Activated T-cell treated with anti-CD3 and anti-CD28 coated beads, Interleukin-2, amount 50 U/mL, for 24 hours (primary cell): ENCODE measurements around the gene SLC25A11.
A peak's percentile ranks its signal among the peaks of the same experiment; 100 is the strongest.

ENCODE experiments used
- DNase-seq: peaks from one replicate; pipeline ENCODE4 v3.0.0-alpha.2; 2020
- H3K27ac Mint-ChIP-seq: 2 replicates; pipeline ENCODE4 v1.8.0; 2020; ENCODE audit warnings: mild to moderate bottlenecking, mixed read lengths
- H3K27me3 Mint-ChIP-seq: 2 replicates; pipeline ENCODE4 v1.8.0; 2020; ENCODE audit warnings: mixed read lengths
- H3K36me3 Mint-ChIP-seq: 2 replicates; pipeline ENCODE4 v1.8.0; 2020; ENCODE audit warnings: low read depth, mixed read lengths
- H3K4me1 Mint-ChIP-seq: 2 replicates; pipeline ENCODE4 v1.8.0; 2020; ENCODE audit warnings: low read depth, mixed read lengths
- H3K4me3 Mint-ChIP-seq: 2 replicates; pipeline ENCODE4 v1.8.0; 2020; ENCODE audit warnings: mild to moderate bottlenecking, moderate library complexity, mixed read lengths
- H3K9me3 Mint-ChIP-seq: 2 replicates; pipeline ENCODE4 v1.8.0; 2020; ENCODE audit warnings: mixed read lengths

The SLC25A11 gene

DNA sequence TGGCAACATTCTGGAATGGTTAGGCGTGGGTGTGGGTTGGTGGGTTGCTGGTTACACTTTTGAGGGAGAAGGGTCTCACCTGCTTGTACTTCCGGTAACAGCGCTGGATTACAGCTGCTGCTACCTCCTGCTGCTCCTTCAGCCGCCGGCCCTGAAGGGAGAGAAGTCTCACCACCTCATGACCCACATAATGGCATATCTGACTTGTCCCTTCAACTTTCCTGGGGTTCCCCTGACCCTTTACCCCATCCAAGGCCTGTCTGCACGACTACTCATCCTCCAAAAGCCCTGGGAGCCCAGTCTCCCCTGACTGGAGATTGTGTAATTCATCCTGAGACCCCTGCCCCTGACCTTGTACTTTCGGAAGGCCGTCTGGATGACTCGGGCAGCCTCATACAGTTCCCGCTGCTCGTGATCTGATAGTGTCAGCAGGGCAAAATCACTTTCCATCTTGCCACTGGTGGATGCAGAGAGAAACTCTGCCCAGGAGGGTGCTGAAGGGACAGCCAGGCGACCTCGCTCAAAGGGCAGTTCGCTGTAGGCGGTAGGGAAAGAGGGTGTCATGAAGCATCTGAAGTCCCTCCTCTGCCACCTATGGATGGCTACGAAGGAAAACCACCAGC is 29.8 kb upstream of the SLC25A11 start:
- peak; percentile 75 for DNase-seq
- peaks cover 43% of the 10 kb centered on the region for H3K4me1 Mint-ChIP-seq
- H3K27ac Mint-ChIP-seq: no peak overlapping the region
- H3K4me3 Mint-ChIP-seq: no peak overlapping the region
- H3K27me3 Mint-ChIP-seq: no peaks in the 10 kb centered on the region
- H3K9me3 Mint-ChIP-seq: peaks cover 5% of the 10 kb centered on the region
- H3K36me3 Mint-ChIP-seq: peaks cover 9% of the 10 kb centered on the region

GRCh38 chr17:4969047-4969550 is 29.3 kb upstream of the SLC25A11 start:
- H3K4me1 Mint-ChIP-seq: peaks cover 43% of the 10 kb centered on the region
- DNase-seq: peak; percentile 78
- H3K27me3 Mint-ChIP-seq: no peaks in the 10 kb centered on the region
- no peak overlapping the region for H3K27ac Mint-ChIP-seq
- peaks cover 5% of the 10 kb centered on the region for H3K9me3 Mint-ChIP-seq
- no peak overlapping the region for H3K4me3 Mint-ChIP-seq
- H3K36me3 Mint-ChIP-seq: peaks cover 10% of the 10 kb centered on the region

DNA sequence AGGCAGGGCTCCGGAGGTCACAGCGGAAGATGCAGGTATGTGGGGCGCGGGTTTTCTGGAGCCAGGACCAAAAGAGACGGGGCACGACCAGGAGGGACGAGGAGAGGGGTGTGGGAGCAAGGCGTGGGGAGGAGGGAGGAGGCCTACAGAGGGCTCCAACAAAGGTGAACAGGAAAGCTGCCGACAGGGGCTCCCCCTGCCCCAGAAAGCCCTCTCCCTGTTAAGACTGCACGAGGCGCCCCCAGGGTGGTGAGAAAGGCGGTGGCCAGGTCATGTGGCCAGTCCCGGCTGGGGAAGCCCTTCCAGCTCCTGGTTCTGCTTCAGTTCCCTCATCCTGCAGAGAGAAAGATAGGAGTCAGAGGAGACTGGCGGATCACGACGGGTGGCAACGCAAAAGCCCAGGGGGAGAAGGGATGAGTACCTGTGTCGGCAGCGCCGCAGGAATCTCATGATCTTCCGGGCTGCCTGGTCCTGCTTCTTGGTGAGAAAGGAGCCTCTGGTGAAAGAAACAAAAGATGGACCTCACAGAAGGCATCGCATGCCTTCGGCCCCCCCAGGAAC is 28.7 kb upstream of the SLC25A11 start:
- Mint-ChIP-seq H3K36me3 (peaks cover 15% of the 10 kb centered on the region), H3K9me3 (peaks cover 5% of the 10 kb centered on the region), H3K27me3 (no peaks in the 10 kb centered on the region), H3K4me3 (no peak overlapping the region), H3K4me1 (peaks cover 43% of the 10 kb centered on the region), H3K27ac (no peak overlapping the region)
- DNase-seq: peak; percentile 73

DNA sequence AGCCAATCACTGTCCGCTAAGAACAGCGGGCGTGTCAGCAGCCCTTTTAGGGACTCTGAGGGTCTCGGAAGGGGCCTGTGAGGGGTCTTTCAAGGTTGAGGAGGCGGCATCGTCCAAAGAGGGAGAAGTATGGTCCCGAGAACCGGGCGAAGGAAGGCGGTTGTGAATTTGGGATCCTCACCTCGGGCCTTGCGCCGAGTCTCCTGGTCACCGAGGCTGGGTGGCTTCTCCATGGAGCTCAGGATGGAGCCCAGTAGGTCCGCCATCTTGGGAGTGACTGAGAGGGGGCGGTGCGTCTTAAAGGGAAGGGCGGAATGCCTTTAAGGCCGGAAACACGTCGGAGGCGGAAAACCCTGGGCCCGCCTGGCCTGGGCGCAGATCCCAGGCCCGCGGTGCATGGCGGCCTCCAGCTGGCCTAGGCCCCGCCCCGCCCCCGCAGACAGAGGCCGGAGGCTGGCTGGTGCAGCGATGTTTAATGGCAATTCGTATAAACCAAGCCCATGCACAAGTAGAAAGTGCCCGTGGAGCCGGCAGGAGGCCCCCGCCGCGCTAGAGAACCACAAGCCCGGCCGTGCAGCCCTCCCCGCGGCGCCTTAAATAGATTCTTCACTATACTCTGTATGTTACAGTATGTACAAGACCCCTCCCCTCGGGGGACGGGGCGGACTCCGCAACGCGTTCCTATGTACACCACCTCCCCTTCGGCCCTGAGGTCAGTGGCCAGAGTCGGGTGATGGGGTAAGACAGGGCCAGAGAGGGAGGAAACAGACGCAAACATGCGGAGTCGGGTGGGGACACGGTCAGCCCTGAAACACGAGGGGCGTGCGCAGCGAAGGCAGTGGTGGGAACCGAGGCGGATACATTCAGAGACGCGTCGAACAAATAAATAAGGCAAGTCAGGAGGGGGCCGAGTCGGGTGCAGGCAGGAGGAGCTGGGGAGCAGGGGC is 28.0 kb upstream of the SLC25A11 start, which contains the start of gene SPAG7:
TSS of gene SPAG7 (minus strand) at position 279 of the 947 bp plus-strand sequence. CDS start at position 266, 13 bp downstream.
- Mint-ChIP-seq H3K9me3 (peaks cover 5% of the 10 kb centered on the region), H3K27me3 (no peaks in the 10 kb centered on the region), H3K27ac (no peak within 1 kb of the TSS), H3K4me3 (no peak within 1 kb of the TSS), H3K36me3 (peaks cover 17% of the 10 kb centered on the region), H3K4me1 (peaks cover 43% of the 10 kb centered on the region)
- DNase-seq: peak; percentile 98

DNA sequence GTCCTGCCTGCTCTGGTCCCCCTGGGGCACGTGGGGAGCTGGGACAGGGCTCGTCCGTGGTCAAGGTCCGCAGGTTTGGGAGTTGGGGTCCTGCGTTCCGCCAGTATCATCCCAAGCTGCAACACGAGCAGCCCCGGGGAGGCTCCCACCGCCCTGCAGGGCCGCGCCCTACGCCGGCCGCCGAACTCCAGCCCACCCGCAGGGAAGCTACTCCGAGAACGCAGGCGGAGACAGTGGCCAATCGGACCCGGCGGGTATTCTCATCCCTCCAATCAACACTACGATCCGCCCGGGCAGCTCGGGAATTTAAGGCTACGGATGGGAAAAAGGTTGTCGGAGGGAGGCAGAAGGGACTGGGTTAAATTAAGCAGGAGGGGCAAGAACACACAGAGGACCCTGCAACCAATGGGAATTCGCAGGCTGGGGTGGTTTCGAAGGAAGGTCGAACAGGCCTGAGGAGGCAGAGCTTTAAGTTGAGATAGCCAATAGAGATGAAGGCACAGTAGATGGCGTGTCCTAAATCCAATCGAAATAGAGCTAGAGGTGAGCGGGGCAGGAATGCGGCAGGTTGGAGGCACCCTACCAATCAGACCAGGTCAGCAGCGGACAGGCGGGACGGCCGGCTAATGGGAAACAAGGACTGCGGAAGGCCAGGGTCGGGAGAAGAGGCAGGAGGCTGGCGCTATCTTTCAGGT is 27.1 kb upstream of the SLC25A11 start:
- Mint-ChIP-seq H3K27me3 (no peaks in the 10 kb centered on the region), H3K9me3 (peaks cover 5% of the 10 kb centered on the region), H3K36me3 (peaks cover 17% of the 10 kb centered on the region), H3K4me3 (no peak overlapping the region), H3K4me1 (peaks cover 43% of the 10 kb centered on the region), H3K27ac (no peak overlapping the region)
- DNase-seq: no peak

DNA sequence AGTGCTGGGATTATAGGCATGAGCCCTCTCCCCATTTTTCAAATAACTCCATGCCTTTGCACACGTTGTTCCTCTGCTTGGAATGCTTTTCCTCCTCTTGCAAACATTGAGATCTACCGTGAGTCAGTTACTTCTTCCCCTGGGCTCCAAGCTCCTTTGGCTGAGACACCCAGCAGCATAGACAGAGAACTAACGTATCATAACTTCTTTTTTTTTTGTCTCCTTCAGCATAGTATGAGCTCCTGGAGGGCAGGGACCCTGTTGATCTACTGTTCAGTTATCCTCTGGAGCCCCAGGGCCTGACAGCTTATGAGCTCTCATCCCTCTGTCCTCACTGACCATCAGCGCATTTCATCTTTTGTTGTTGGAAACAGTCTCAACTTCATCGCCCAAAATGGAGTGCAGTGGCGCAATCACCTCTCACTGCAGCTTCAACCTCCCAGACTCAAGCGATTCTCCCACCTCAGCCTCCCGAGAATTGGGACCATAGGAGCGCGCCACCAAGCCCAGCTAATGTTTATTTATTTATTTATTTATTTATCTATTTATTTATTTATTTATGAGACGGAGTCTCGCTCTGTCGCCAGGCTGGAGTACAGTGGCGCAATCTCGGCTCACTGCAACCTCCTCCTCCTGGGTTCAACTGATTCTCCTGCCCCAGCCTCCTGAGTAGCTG is 25.6 kb upstream of the SLC25A11 start:
- peak overlapping the region; percentile 46 for H3K4me3 Mint-ChIP-seq
- H3K36me3 Mint-ChIP-seq: peaks cover 24% of the 10 kb centered on the region
- no peak for DNase-seq
- H3K4me1 Mint-ChIP-seq: peaks cover 33% of the 10 kb centered on the region
- H3K9me3 Mint-ChIP-seq: peaks cover 5% of the 10 kb centered on the region
- H3K27ac Mint-ChIP-seq: peak overlapping the region; percentile 53
- no peaks in the 10 kb centered on the region for H3K27me3 Mint-ChIP-seq

- no peak overlapping the region for H3K4me3 Mint-ChIP-seq
- peaks cover 56% of the 10 kb centered on the region for H3K36me3 Mint-ChIP-seq
- no peak for DNase-seq
- H3K27ac Mint-ChIP-seq: peak overlapping the region; percentile 22
- no peaks in the 10 kb centered on the region for H3K27me3 Mint-ChIP-seq
- no peaks in the 10 kb centered on the region for H3K9me3 Mint-ChIP-seq
- H3K4me1 Mint-ChIP-seq: peaks cover 6% of the 10 kb centered on the region
These were observed 20.6 kb upstream of the SLC25A11 start for GRCh38 chr17:4960279-4960922.

- no peaks in the 10 kb centered on the region for H3K9me3 Mint-ChIP-seq
- H3K4me1 Mint-ChIP-seq: peaks cover 2% of the 10 kb centered on the region
- no peak overlapping the region for H3K4me3 Mint-ChIP-seq
- H3K27ac Mint-ChIP-seq: peak overlapping the region; percentile 58
- DNase-seq: no peak
- no peaks in the 10 kb centered on the region for H3K27me3 Mint-ChIP-seq
- H3K36me3 Mint-ChIP-seq: peaks cover 49% of the 10 kb centered on the region
These were observed 19.6 kb upstream of the SLC25A11 start for GRCh38 chr17:4959261-4959965.

GRCh38 chr17:4958102-4958501 is 18.3 kb upstream of the SLC25A11 start:
- Mint-ChIP-seq H3K27ac (no peak overlapping the region), H3K27me3 (no peaks in the 10 kb centered on the region), H3K36me3 (peaks cover 42% of the 10 kb centered on the region), H3K9me3 (no peaks in the 10 kb centered on the region), H3K4me3 (no peak overlapping the region), H3K4me1 (peaks cover 2% of the 10 kb centered on the region)
- no peak for DNase-seq

- Mint-ChIP-seq H3K9me3 (no peaks in the 10 kb centered on the region), H3K36me3 (peaks cover 39% of the 10 kb centered on the region), H3K27ac (no peak overlapping the region), H3K4me1 (peaks cover 2% of the 10 kb centered on the region), H3K4me3 (no peak overlapping the region), H3K27me3 (no peaks in the 10 kb centered on the region)
- DNase-seq: peak; percentile 58
These were observed 16.7 kb upstream of the SLC25A11 start for GRCh38 chr17:4956493-4957061.

GRCh38 chr17:4955091-4955490 is 15.2 kb upstream of the SLC25A11 start:
- H3K4me1 Mint-ChIP-seq: peaks cover 17% of the 10 kb centered on the region
- no peak overlapping the region for H3K4me3 Mint-ChIP-seq
- no peak for DNase-seq
- peaks cover 34% of the 10 kb centered on the region for H3K36me3 Mint-ChIP-seq
- H3K27ac Mint-ChIP-seq: no peak overlapping the region
- H3K9me3 Mint-ChIP-seq: no peaks in the 10 kb centered on the region
- H3K27me3 Mint-ChIP-seq: no peaks in the 10 kb centered on the region

GRCh38 chr17:4953451-4953961 is 13.7 kb upstream of the SLC25A11 start:
- no peak overlapping the region for H3K27ac Mint-ChIP-seq
- no peak for DNase-seq
- peaks cover 17% of the 10 kb centered on the region for H3K4me1 Mint-ChIP-seq
- peaks cover 21% of the 10 kb centered on the region for H3K36me3 Mint-ChIP-seq
- H3K9me3 Mint-ChIP-seq: no peaks in the 10 kb centered on the region
- H3K27me3 Mint-ChIP-seq: no peaks in the 10 kb centered on the region
- H3K4me3 Mint-ChIP-seq: no peak overlapping the region
